HepG2 (cell line): ENCODE results near the gene DNAJC8. TPM values are rescaled to one million over a fixed set of nuclear protein-coding genes. Genes with fewer than 3 reads are reported as not detected.

ENCODE experiments used
- CCDC6 ChIP-seq: sonication (generic); formaldehyde crosslinking; IDR thresholded peaks from 2 replicates; pipeline ENCODE4 v1.8.1; 2022; ENCODE audit warnings: mild to moderate bottlenecking, missing genetic modification reagents, moderate library complexity
- DNMT3B ChIP-seq: conservative IDR thresholded peaks from 2 replicates; pipeline ENCODE4 v1.6.1; 2016; ENCODE audit warnings: missing biosample characterization, control low read depth
- FOXO1 ChIP-seq: sonication (generic); formaldehyde crosslinking; IDR thresholded peaks from 2 replicates; pipeline ENCODE4 v1.4.0; 2020; ENCODE audit warnings: missing genetic modification reagents
- FOXP1 ChIP-seq, 2 experiments: fragments of 450-650 bp in 1 of 2; IDR thresholded peaks; 2 replicates each; pipeline ENCODE4 v1.6.1; 2017 to 2018; ENCODE audit warnings: antibody characterized with exemption in 1 of 2
- MED1 ChIP-seq: sonication (generic); formaldehyde crosslinking; IDR thresholded peaks from 2 replicates; pipeline ENCODE4 v1.4.0; 2020; ENCODE audit warnings: missing genetic modification reagents
- MIXL1 ChIP-seq: IDR thresholded peaks from 2 replicates; pipeline ENCODE4 v1.6.1; 2016
- NCOA2 ChIP-seq: sonication (generic); formaldehyde crosslinking; IDR thresholded peaks from 2 replicates; pipeline ENCODE4 v1.8.0; 2022; ENCODE audit warnings: inconsistent platforms
- NR2F6 ChIP-seq, 2 experiments: IDR thresholded peaks; 2 replicates each; pipeline ENCODE4 v1.6.1; 2016; ENCODE audit warnings: antibody characterized with exemption in 1 of 2, mild to moderate bottlenecking in 1 of 2
- RARA ChIP-seq: IDR thresholded peaks from 2 replicates; pipeline ENCODE4 v1.6.1; 2016; ENCODE audit warnings: missing genetic modification reagents, missing compliant biosample characterization
- SAP130 ChIP-seq: IDR thresholded peaks from 2 replicates; pipeline ENCODE4 v1.6.1; 2016; ENCODE audit warnings: low read depth
- ZFX ChIP-seq: sonication (generic); formaldehyde crosslinking; IDR thresholded peaks from 2 replicates; pipeline ENCODE4 v1.4.0; 2020; ENCODE audit warnings: mild to moderate bottlenecking, low read depth, missing genetic modification reagents, moderate library complexity
- polyA plus RNA-seq, 8 experiments: library from polyadenylated mRNA; depleted of rRNA in 3 of 8; stranded (reverse) in 7 of 8; unstranded in 1 of 8; fragments of >200 nt; fragmentation: Illumina TruSeq in 4 of 8; extraction: Trizol in 4 of 8; gene quantifications; 2 replicates each; pipeline versions ENCODE4 v1.2.1 to v1.2.3, GENCODE V29; 2011 to 2016; ENCODE audit warnings: low read depth in 4 of 8, missing spikeins in 1 of 8, mixed read lengths in 1 of 8; ENCODE audit not compliant: insufficient read depth in 1 of 8
- total RNA-seq, 5 experiments: library from RNA; depleted of rRNA; stranded (reverse); fragments of >200 nt; fragmentation: Illumina TruSeq; extraction: Trizol; gene quantifications; 2 replicates each; pipeline ENCODE4 v1.2.3, GENCODE V29; 2016; ENCODE audit warnings: low read depth in 1 of 5
- TF ChIP-seq, protein P1 (sequence below): sonication (generic); formaldehyde crosslinking; conservative IDR thresholded peaks from 2 replicates; pipeline ENCODE4 v1.4.0; 2020; ENCODE audit warnings: mild to moderate bottlenecking, missing genetic modification reagents, moderate library complexity
- TF ChIP-seq, protein P2 (sequence below): sonication (generic); formaldehyde crosslinking; IDR thresholded peaks from 2 replicates; pipeline ENCODE4 v1.5.1; 2020; ENCODE audit warnings: mild to moderate bottlenecking, moderate library complexity, missing genetic modification reagents
- TF ChIP-seq, protein P3 (sequence below): IDR thresholded peaks from 2 replicates; pipeline ENCODE4 v1.6.1; 2012; ENCODE audit warnings: low read depth, low read length, improper control_type of control experiment
- TF ChIP-seq, protein P4 (sequence below): sonication (generic); formaldehyde crosslinking; IDR thresholded peaks from 2 replicates; pipeline ENCODE4 v1.5.1; 2020; ENCODE audit warnings: mild to moderate bottlenecking, missing genetic modification reagents, borderline replicate concordance
- TF ChIP-seq, protein P5 (sequence below): IDR thresholded peaks from 2 replicates; pipeline ENCODE4 v1.6.1; 2016; ENCODE audit warnings: mild to moderate bottlenecking

Gene DNAJC8
- total and polyA plus RNA-seq, 2 of the 13 experiments (the other 11 are each of a cell fraction or from before 2014, with no cell fraction given) = 54.5 to 126 TPM

DNA sequence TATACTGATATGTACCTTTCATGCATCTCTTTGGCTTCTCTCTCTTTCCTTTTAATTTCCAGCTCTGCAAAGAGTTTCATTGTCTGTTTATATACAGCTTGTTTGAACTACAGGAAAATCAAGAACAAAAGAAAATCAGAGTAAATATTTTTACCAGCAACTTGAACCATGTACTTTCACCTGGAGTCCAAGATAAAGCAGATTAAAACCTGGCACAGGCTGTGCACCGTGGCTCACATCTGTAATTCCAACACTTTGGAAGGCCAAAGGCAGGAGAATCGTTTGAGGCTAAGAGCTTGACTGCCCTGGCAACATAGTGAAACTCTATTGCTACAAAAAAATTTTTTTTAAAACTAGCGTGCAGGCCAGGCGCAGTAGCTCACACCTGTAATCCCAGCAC is 27.6 kb downstream of the DNAJC8 start (continued):
- peak; percentile 28; the same call in 1 of the 2 replicates for TF ChIP-seq ZFX (CRISPR knock-in tag)
- 0 out of 2 replicates have a peak, but pooled peaks have one; percentile 36 for TF ChIP-seq MIXL1 (CRISPR knock-in tag)
- TF ChIP-seq, protein P1, sequence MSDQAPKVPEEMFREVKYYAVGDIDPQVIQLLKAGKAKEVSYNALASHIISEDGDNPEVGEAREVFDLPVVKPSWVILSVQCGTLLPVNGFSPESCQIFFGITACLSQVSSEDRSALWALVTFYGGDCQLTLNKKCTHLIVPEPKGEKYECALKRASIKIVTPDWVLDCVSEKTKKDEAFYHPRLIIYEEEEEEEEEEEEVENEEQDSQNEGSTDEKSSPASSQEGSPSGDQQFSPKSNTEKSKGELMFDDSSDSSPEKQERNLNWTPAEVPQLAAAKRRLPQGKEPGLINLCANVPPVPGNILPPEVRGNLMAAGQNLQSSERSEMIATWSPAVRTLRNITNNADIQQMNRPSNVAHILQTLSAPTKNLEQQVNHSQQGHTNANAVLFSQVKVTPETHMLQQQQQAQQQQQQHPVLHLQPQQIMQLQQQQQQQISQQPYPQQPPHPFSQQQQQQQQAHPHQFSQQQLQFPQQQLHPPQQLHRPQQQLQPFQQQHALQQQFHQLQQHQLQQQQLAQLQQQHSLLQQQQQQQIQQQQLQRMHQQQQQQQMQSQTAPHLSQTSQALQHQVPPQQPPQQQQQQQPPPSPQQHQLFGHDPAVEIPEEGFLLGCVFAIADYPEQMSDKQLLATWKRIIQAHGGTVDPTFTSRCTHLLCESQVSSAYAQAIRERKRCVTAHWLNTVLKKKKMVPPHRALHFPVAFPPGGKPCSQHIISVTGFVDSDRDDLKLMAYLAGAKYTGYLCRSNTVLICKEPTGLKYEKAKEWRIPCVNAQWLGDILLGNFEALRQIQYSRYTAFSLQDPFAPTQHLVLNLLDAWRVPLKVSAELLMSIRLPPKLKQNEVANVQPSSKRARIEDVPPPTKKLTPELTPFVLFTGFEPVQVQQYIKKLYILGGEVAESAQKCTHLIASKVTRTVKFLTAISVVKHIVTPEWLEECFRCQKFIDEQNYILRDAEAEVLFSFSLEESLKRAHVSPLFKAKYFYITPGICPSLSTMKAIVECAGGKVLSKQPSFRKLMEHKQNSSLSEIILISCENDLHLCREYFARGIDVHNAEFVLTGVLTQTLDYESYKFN (CRISPR knock-in tag) = peak; percentile 76
- TF ChIP-seq, protein P2, sequence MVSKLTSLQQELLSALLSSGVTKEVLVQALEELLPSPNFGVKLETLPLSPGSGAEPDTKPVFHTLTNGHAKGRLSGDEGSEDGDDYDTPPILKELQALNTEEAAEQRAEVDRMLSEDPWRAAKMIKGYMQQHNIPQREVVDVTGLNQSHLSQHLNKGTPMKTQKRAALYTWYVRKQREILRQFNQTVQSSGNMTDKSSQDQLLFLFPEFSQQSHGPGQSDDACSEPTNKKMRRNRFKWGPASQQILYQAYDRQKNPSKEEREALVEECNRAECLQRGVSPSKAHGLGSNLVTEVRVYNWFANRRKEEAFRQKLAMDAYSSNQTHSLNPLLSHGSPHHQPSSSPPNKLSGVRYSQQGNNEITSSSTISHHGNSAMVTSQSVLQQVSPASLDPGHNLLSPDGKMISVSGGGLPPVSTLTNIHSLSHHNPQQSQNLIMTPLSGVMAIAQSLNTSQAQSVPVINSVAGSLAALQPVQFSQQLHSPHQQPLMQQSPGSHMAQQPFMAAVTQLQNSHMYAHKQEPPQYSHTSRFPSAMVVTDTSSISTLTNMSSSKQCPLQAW (CRISPR knock-in tag) = 0 out of 2 replicates have a peak, but pooled peaks have one; percentile 18
- TF ChIP-seq DNMT3B = no peak
- no peak for TF ChIP-seq FOXP1 (IDR thresholded peaks at IDR 0.05)
- TF ChIP-seq FOXP1 (CRISPR knock-in tag; IDR thresholded peaks at IDR 0.05) = 0 out of 2 replicates have a peak, but pooled peaks have one; percentile 23
- TF ChIP-seq MED1 (CRISPR knock-in tag) = peak; percentile 32
- TF ChIP-seq, protein P3, sequence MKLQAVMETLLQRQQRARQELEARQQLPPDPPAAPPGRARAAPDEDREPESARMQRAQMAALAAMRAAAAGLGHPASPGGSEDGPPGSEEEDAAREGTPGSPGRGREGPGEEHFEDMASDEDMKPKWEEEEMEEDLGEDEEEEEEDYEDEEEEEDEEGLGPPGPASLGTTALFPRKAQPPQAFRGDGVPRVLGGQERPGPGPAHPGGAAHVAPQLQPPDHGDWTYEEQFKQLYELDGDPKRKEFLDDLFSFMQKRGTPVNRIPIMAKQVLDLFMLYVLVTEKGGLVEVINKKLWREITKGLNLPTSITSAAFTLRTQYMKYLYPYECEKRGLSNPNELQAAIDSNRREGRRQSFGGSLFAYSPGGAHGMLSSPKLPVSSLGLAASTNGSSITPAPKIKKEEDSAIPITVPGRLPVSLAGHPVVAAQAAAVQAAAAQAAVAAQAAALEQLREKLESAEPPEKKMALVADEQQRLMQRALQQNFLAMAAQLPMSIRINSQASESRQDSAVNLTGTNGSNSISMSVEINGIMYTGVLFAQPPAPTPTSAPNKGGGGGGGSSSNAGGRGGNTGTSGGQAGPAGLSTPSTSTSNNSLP = peak; percentile 59; the same call in 1 of the 2 replicates
- peak; percentile 43; the same call in 1 of the 2 replicates for TF ChIP-seq FOXO1 (CRISPR knock-in tag)
- TF ChIP-seq RARA (CRISPR knock-in tag) = peak; percentile 41; the same call in 1 of the 2 replicates
- TF ChIP-seq NCOA2 (CRISPR knock-in tag) = peak; percentile 54; the same call in 1 of the 2 replicates
- no peak for TF ChIP-seq CCDC6 (CRISPR knock-in tag)
- TF ChIP-seq, protein P4, sequence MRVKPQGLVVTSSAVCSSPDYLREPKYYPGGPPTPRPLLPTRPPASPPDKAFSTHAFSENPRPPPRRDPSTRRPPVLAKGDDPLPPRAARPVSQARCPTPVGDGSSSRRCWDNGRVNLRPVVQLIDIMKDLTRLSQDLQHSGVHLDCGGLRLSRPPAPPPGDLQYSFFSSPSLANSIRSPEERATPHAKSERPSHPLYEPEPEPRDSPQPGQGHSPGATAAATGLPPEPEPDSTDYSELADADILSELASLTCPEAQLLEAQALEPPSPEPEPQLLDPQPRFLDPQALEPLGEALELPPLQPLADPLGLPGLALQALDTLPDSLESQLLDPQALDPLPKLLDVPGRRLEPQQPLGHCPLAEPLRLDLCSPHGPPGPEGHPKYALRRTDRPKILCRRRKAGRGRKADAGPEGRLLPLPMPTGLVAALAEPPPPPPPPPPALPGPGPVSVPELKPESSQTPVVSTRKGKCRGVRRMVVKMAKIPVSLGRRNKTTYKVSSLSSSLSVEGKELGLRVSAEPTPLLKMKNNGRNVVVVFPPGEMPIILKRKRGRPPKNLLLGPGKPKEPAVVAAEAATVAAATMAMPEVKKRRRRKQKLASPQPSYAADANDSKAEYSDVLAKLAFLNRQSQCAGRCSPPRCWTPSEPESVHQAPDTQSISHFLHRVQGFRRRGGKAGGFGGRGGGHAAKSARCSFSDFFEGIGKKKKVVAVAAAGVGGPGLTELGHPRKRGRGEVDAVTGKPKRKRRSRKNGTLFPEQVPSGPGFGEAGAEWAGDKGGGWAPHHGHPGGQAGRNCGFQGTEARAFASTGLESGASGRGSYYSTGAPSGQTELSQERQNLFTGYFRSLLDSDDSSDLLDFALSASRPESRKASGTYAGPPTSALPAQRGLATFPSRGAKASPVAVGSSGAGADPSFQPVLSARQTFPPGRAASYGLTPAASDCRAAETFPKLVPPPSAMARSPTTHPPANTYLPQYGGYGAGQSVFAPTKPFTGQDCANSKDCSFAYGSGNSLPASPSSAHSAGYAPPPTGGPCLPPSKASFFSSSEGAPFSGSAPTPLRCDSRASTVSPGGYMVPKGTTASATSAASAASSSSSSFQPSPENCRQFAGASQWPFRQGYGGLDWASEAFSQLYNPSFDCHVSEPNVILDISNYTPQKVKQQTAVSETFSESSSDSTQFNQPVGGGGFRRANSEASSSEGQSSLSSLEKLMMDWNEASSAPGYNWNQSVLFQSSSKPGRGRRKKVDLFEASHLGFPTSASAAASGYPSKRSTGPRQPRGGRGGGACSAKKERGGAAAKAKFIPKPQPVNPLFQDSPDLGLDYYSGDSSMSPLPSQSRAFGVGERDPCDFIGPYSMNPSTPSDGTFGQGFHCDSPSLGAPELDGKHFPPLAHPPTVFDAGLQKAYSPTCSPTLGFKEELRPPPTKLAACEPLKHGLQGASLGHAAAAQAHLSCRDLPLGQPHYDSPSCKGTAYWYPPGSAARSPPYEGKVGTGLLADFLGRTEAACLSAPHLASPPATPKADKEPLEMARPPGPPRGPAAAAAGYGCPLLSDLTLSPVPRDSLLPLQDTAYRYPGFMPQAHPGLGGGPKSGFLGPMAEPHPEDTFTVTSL (CRISPR knock-in tag) = peak; percentile 66; the same call in 1 of the 2 replicates
- 0 out of 2 replicates have a peak, but pooled peaks have one; percentile 28 for TF ChIP-seq SAP130 (CRISPR knock-in tag)
- peak; percentile 36; the same call in 1 of the 2 replicates for TF ChIP-seq NR2F6 (IDR thresholded peaks at IDR 0.05)
- TF ChIP-seq NR2F6 (CRISPR knock-in tag; IDR thresholded peaks at IDR 0.05) = no peak
- TF ChIP-seq, protein P5, sequence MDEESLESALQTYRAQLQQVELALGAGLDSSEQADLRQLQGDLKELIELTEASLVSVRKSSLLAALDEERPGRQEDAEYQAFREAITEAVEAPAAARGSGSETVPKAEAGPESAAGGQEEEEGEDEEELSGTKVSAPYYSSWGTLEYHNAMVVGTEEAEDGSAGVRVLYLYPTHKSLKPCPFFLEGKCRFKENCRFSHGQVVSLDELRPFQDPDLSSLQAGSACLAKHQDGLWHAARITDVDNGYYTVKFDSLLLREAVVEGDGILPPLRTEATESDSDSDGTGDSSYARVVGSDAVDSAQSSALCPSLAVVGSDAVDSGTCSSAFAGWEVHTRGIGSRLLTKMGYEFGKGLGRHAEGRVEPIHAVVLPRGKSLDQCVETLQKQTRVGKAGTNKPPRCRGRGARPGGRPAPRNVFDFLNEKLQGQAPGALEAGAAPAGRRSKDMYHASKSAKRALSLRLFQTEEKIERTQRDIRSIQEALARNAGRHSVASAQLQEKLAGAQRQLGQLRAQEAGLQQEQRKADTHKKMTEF = peak; percentile 19; the same call in 1 of the 2 replicates
